Activated naive CD4-positive, alpha-beta T cell treated with Interleukin-2 at 50 U/mL for 16 hours (primary cell): ENCODE results near the gene GNG2.

ENCODE experiments used
- DNase-seq: peaks from one replicate; pipeline ENCODE4 v3.0.0-alpha.2; 2020

The GNG2 gene

GRCh38 chr14:51856792-51857296 lies 3.6 kb upstream of the GNG2 start:
- no peak for DNase-seq

- no peak for DNase-seq
Observed at GRCh38 chr14:51859131-51859530, 1.3 kb upstream of the GNG2 start.

GRCh38 chr14:51860825-51861499 lies 550 bp downstream of the GNG2 start:
- DNase-seq: peak; percentile 23

- peak; percentile 20 for DNase-seq
Observed at GRCh38 chr14:51862176-51862796, 1.9 kb downstream of the GNG2 start.

GRCh38 chr14:51862860-51863259 lies 2.4 kb downstream of the GNG2 start:
- no peak for DNase-seq

GRCh38 chr14:51865953-51866747 lies 5.7 kb downstream of the GNG2 start:
- DNase-seq: peak; percentile 33

GRCh38 chr14:51867741-51868140 lies 7.3 kb downstream of the GNG2 start:
- DNase-seq: no peak

GRCh38 chr14:51868405-51868804 lies 8.0 kb downstream of the GNG2 start:
- DNase-seq: no peak

GRCh38 chr14:51869411-51870100 lies 9.1 kb downstream of the GNG2 start:
- DNase-seq: peak; percentile 75

- DNase-seq: no peak
Observed at GRCh38 chr14:51870606-51871005, 10.2 kb downstream of the GNG2 start.

- DNase-seq: no peak
Observed at GRCh38 chr14:51871846-51872245, 11.4 kb downstream of the GNG2 start.

GRCh38 chr14:51872396-51872795 lies 12.0 kb downstream of the GNG2 start:
- DNase-seq: no peak

GRCh38 chr14:51873221-51873893 lies 12.9 kb downstream of the GNG2 start:
- DNase-seq: peak; percentile 45

GRCh38 chr14:51877810-51878209 lies 17.4 kb downstream of the GNG2 start:
- DNase-seq: no peak

- no peak for DNase-seq
Observed at GRCh38 chr14:51879170-51879569, 18.8 kb downstream of the GNG2 start.

- no peak for DNase-seq
Observed at GRCh38 chr14:51880835-51881580, 20.6 kb downstream of the GNG2 start.

- no peak for DNase-seq
Observed at GRCh38 chr14:51881636-51882035, 21.2 kb downstream of the GNG2 start.

GRCh38 chr14:51883232-51883631 lies 22.8 kb downstream of the GNG2 start:
- DNase-seq: no peak

GRCh38 chr14:51884086-51884927 lies 23.9 kb downstream of the GNG2 start:
- no peak for DNase-seq

- DNase-seq: no peak
Observed at GRCh38 chr14:51889851-51890250, 29.4 kb downstream of the GNG2 start.

GRCh38 chr14:51894250-51894649 lies 33.8 kb downstream of the GNG2 start:
- no peak for DNase-seq
